ENCODE measurements around the gene ESR2.

Gene ESR2

GRCh38 chr14:64265222-64265621, 28.9 kb downstream of the ESR2 start:
- DNase-seq (ENCODE audit: low read depth), result no peak

DNA sequence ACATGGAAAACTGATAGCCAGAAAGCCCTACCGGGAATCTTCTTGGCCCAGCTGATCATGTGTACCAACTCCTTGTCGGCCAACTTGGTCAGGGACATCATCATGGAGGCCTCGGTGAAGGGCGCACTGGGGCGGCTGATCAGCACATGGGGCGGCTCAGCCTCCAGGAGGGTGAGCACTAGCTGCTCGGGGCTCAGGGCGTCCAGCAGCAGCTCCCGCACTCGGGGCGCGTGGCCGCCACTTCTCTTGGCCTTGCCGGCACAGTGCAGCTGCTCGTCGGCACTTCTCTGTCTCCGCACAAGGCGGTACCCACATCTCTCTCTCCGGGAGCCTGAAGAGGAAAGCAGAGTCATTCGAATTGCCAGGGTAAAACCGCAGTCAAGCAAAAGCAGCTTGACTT, 33.8 kb downstream of the ESR2 start:
- no peak for DNase-seq (ENCODE audit: low read depth)

DNA sequence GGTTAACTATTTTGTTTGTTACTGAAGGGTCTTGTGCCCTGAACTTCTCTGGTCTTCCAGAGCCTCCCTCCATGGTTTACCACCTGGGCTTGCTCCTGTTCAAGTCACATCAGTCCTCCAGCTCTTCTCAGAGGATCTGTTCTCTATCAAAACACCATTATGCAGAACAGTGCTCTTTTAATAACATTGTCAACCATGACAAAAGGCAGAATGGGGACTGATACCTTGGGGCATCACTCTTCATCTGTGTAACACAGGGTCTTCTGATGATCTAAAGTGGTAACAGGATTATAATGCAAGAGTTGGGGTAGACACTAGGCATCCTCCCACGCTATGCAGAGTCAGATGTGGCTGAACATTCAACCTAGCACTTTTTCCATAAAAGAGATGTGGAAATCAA, 38.4 kb downstream of the ESR2 start:
- DNase-seq (ENCODE audit: low read depth), result no peak

GRCh38 chr14:64253672-64254071, 40.5 kb downstream of the ESR2 start:
- DNase-seq (ENCODE audit: low read depth), result no peak

GRCh38 chr14:64249363-64249762, 44.8 kb downstream of the ESR2 start:
- DNase-seq (ENCODE audit: low read depth), result no peak

- no peak for DNase-seq (ENCODE audit: low read depth)
These were observed 45.5 kb downstream of the ESR2 start for GRCh38 chr14:64248689-64249088.

DNA sequence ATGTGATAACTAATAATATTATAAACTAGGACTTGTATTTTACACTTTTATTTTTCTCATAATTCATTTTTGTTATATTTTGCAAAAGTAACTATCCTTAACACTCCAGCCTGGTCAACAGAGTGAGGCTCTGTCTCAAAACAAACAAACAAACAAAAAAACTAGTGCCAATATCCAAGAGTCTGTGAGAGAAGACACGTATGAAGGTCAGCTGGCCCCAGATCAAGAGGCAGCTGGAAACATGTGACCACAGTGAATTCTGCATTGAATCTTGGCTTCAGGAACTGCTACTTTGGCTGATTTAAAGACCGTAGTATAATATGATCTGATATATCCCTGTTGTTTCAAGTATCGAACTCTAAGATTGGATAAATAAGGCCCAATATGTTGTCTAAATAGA, 47.0 kb downstream of the ESR2 start:
- DNase-seq (ENCODE audit: low read depth), result no peak

GRCh38 chr14:64246688-64247087, 47.5 kb downstream of the ESR2 start:
- no peak for DNase-seq (ENCODE audit: low read depth)

DNA sequence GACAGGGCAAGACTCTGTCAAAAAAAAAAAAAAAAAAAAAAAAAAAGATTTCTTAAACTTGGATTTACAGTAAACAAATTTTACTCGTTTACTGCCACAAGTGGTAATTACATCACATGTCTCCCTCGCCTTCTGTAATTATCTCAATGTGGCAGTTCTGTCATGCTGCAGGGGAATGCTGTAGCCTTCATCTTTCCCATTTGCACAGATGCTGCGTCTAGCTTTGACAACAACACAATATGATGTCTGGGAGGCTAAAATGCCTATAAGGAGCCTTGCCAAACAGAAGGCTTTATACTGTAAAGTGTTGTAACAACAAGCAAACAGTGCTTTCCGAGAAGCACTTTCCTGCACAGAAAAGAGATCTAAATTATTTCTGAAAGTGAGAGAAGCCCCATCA, 48.7 kb downstream of the ESR2 start:
- DNase-seq (ENCODE audit: low read depth), result no peak

DNA sequence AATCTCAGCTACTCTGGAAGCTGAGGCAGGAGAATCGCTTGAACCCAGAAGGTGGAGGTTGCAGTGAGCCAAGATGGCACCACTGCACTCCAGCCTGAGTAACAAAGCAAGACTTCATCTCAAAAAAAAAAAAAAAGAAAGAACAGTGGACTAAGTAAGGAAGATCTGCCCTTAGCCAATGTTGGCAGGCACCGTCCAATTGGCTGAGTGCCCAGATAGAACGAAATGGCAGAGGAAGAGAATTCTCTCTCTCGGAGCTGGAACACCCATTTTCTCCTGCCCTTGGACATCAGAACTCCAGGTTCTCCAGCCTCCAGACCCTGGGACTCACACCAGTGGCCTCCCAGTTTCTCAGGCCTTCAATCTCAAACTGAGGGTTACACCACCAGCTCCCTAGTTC, 49.9 kb downstream of the ESR2 start:
- DNase-seq (ENCODE audit: low read depth), result no peak

DNA sequence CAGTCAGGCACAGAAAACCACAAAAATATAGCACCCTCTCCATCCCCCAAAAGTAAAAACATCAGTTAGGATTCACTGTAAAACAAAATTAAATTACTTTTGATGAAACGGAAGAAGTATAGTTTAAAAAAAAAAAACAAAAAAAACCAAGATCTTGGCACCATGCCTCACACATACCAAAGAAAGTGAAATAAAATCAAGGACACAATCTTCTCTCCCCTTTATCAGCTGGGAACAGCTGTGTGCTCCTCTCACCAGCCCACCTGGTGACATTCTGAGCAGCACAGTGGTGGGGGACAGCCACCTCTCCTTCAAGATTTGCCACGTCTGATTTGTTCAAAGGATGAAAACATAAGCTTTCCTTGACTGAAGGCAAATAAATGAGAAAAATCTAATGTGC, 55.5 kb downstream of the ESR2 start:
- DNase-seq (ENCODE audit: low read depth), result no peak

- DNase-seq (ENCODE audit: low read depth), result no peak
These were observed 56.1 kb downstream of the ESR2 start for GRCh38 chr14:64238049-64238448.

- no peak for DNase-seq (ENCODE audit: low read depth)
These were observed 58.2 kb downstream of the ESR2 start for GRCh38 chr14:64235652-64236640.

DNA sequence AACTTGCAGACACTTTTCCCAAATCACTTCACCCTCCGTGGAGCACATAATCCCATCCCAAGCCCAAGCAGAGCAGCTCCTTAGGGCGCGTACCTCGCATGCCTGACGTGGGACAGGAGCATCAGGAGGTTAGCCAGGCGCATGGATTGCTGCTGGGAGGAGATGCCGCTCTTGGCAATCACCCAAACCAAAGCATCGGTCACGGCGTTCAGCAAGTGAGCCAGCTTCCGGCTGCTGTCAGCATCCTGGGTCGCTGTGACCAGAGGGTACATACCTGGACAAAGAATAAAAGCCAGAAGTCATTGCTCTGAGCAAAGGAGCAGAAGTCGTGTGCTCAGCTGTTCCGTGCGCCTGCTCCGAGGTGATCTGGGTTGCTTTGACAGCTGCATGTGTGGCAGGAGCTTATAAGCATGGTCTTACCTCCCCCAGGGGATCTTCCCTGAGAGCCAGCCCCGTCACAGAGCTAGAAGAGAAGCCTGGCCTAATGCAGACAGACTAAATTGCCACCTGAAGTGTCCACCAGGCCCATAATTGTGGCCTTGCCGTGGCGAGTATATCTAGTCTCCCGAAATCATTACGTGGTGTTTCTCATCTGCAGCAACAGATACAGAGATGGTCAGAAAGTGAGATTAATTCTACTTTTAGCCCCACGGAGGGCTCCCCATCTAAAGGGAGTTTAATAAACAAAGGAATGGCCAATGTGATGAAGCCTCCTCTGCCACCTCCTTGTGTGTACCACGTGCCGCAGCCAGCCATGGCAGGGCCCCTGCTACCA, 59.1 kb downstream of the ESR2 start:
- no peak for DNase-seq (ENCODE audit: low read depth)

DNA sequence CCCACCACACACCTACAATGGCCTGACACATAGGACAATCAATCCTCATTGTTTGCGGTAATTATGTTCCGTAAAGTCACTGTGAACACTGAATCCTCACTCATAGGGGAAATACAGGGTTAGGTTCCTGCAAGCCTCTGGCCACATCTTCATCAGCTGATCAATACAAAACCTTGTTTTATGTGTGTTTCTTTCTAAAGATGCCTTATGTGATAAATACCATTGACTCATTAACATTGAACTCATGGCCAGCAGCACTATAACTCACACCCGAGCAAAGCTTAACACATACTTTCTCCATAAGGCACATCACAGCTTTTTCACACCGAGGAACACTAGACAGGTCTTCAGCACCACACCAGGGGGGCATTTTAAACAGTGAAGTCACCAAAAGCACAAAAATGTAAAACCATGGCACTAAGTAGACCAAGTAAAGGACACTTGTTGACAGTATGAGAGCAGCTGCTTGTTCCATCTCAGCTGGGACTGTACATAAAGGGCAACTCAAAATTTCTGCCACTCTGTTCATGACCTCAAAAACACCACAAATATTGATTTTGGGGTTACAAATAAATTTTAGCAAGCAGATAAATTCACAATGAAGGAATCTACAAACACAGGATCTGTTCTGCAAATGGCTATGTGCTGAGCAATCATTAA, 60.5 kb downstream of the ESR2 start:
- no peak for DNase-seq (ENCODE audit: low read depth)

DNA sequence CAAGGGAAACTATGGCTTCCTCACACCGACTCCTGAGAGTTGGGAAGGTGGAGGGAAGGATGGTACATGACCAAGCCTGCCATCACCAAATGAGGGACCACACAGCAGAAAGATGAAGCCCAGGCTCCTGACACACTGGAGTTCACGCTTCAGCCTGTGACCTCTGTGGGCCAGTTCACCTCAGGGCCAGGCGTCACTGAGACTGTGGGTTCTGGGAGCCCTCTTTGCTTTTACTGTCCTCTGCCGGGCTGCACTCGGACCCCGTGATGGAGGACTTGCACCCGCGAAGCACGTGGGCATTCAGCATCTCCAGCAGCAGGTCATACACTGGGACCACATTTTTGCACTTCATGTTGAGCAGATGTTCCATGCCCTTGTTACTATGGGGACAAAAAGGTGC, 61.2 kb downstream of the ESR2 start:
- no peak for DNase-seq (ENCODE audit: low read depth)

GRCh38 chr14:64232095-64232838, 61.9 kb downstream of the ESR2 start:
- no peak for DNase-seq (ENCODE audit: low read depth)

- DNase-seq (ENCODE audit: low read depth), result no peak
These were observed 64.7 kb downstream of the ESR2 start for GRCh38 chr14:64229489-64229888.

- no peak for DNase-seq (ENCODE audit: low read depth)
These were observed 66.3 kb downstream of the ESR2 start for GRCh38 chr14:64227856-64228255.

DNA sequence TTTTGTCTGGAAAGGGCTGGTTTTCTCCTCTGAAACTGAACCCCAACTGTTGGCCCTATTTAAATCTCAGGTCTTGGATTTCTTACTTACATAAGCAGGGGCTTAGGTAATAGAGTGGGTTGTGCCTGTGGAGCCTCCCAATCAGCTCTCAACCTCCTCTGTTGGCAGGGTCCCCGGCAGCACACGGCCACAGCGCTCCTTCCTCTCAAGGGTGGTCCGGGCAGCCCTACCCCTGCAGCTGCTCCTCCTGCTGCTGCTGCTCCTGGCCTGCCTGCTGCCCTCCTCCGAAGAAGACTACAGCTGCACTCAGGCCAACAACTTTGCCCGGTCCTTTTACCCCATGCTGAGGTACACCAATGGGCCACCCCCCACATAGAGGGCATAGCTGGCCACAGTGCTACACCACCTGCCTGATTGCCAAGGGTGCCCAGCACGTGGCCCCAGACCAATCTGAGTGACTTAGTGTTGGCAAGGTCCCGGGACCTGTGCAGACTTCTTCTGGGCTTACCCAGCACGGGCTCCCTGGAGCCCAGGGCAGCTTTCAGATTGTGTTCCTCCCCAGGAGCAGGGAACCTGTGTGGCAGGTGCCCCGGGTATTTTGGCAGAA, 68.9 kb downstream of the ESR2 start:
- no peak for DNase-seq (ENCODE audit: low read depth)

- no peak for DNase-seq (ENCODE audit: low read depth)
These were observed 72.7 kb downstream of the ESR2 start for GRCh38 chr14:64221391-64222003.

Data from stimulated activated CD8-positive, alpha-beta memory T cell treated with anti-CD3 and anti-CD28 coated beads, Interleukin-15, amount 100 ng/mL, for 24 hours (primary cell).